Measurements from ENCODE around the gene VPS8. TPM values are rescaled to one million over a fixed set of nuclear protein-coding genes. Genes with fewer than 3 reads are reported as not detected.
A peak's percentile ranks its signal among the peaks of the same experiment; 100 is the strongest.

VPS8 gene
- total RNA-seq, 1 donor from 2014 or later, result 56.9 TPM

DNA sequence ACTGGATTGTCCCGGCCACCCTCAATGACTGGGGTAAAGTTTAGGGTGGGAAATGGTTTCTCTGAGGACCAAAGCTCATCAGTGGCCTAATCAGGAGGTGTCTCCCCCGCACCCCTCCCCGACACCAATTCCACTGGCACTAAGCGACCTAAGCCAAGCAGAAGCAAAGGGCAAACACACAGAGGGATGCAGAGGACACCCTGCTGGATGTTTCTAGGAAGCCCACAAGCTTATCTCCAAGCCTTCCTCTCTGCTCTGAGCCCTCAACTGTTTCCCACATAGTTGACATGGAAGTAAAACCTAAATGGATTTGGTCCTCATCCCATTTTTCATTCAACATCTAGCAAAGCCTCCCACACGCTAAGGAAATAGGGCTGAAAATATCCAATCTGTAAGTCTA is 272.4 kb downstream of the VPS8 start:
- no peak for DNase-seq (ENCODE audit: low read depth)
- H3K36me3 ChIP-seq (ENCODE audit: control insufficient read depth, insufficient read depth, low read length), result no peaks in the 10 kb centered on the region
- TF ChIP-seq, protein P1, sequence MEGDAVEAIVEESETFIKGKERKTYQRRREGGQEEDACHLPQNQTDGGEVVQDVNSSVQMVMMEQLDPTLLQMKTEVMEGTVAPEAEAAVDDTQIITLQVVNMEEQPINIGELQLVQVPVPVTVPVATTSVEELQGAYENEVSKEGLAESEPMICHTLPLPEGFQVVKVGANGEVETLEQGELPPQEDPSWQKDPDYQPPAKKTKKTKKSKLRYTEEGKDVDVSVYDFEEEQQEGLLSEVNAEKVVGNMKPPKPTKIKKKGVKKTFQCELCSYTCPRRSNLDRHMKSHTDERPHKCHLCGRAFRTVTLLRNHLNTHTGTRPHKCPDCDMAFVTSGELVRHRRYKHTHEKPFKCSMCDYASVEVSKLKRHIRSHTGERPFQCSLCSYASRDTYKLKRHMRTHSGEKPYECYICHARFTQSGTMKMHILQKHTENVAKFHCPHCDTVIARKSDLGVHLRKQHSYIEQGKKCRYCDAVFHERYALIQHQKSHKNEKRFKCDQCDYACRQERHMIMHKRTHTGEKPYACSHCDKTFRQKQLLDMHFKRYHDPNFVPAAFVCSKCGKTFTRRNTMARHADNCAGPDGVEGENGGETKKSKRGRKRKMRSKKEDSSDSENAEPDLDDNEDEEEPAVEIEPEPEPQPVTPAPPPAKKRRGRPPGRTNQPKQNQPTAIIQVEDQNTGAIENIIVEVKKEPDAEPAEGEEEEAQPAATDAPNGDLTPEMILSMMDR (IDR thresholded peaks at IDR 0.05; ENCODE audit: insufficient read depth, low read length, severe bottlenecking), result no peak
- H3K4me3 ChIP-seq (ENCODE audit: low read depth, low read length), result no peak overlapping the region
- FAIRE-seq, result no peak
- no peaks in the 10 kb centered on the region for H3K27me3 ChIP-seq (ENCODE audit: control insufficient read depth, insufficient read depth, low read length)

- Histone ChIP-seq H3K27me3 (ENCODE audit: control insufficient read depth, insufficient read depth, low read length) (no peaks in the 10 kb centered on the region), H3K36me3 (ENCODE audit: control insufficient read depth, insufficient read depth, low read length) (no peaks in the 10 kb centered on the region)
- peak; percentile 13 for FAIRE-seq
Observed at GRCh38 chr3:185084901-185085300, 272.9 kb downstream of the VPS8 start.

DNA sequence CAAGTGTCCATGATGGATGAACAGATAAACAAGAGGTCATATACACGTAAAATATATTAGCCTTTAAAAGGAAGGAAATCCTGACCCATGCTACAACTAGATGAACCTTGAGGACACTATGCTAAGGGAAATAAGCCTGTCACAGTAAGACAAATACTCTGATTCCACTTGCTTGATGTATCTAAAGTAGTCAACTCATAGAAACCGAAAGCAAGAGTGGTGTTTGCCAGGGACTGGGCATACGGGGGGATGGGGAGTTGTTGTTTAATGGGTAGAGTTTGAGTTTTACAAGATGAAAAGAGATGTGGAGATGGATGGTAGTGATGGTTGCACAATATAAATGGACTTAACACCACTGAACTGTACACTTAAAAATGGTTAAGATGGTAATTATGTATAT is 275.5 kb downstream of the VPS8 start:
- H3K36me3 ChIP-seq (ENCODE audit: control insufficient read depth, insufficient read depth, low read length), result no peaks in the 10 kb centered on the region
- no peak overlapping the region for H3K4me3 ChIP-seq (ENCODE audit: low read depth, low read length)
- H3K27me3 ChIP-seq (ENCODE audit: control insufficient read depth, insufficient read depth, low read length), result no peaks in the 10 kb centered on the region
- DNase-seq (ENCODE audit: low read depth) (no peak), FAIRE-seq (no peak)
- TF ChIP-seq, protein P1 (IDR thresholded peaks at IDR 0.05; ENCODE audit: insufficient read depth, low read length, severe bottlenecking), result no peak

More at GRCh38 chr3:185084901-185085300, 272.9 kb downstream of the VPS8 start:
- no peak for DNase-seq (ENCODE audit: low read depth)
- H3K4me3 ChIP-seq (ENCODE audit: low read depth, low read length), result no peak overlapping the region
- TF ChIP-seq, protein P1 (IDR thresholded peaks at IDR 0.05; ENCODE audit: insufficient read depth, low read length, severe bottlenecking), result no peak

DNA sequence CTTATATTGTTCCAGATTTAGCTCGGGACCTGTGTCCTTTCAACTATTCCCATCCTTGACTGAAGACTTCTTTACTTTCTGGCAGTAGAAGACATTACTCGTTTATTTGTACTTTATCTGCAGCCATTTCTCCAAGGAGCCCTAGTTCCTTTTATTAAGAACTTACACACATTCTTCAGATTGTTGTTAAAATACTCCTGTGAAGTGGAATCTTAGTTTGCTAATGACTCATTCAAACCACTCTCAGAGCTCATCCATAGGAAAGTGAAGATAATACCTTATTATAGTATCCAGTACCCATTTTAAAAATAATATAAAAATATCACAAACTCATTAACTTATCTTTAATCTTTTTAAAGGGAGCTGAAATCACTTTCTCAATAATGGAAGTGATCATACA is 277.4 kb downstream of the VPS8 start:
- TF ChIP-seq, protein P1 (IDR thresholded peaks at IDR 0.05; ENCODE audit: insufficient read depth, low read length, severe bottlenecking), result no peak
- no peak overlapping the region for H3K4me3 ChIP-seq (ENCODE audit: low read depth, low read length)
- FAIRE-seq, result no peak
- peak; percentile 12 for DNase-seq (ENCODE audit: low read depth)
- no peaks in the 10 kb centered on the region for H3K27me3 ChIP-seq (ENCODE audit: control insufficient read depth, insufficient read depth, low read length)
- H3K36me3 ChIP-seq (ENCODE audit: control insufficient read depth, insufficient read depth, low read length), result no peaks in the 10 kb centered on the region

DNA sequence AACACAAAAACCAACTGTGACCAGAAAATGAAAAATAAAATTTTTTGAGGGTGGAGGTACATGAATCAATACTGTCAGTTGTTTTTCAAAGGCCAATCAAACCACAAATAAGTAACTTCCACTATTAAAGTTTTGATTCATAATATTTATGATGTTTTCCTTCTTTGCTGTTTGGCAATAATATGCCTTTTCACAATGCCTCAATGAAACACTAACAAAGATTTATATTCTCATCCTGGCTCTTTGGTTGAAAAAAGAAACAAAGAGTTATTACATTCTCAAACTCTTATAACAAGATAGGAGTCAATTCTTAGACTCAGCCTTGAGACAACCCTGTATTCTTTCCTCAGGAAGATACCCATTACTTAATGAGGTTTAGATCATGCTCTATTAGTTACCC is 277.8 kb downstream of the VPS8 start:
- TF ChIP-seq, protein P1 (IDR thresholded peaks at IDR 0.05; ENCODE audit: insufficient read depth, low read length, severe bottlenecking), result no peak
- DNase-seq (ENCODE audit: low read depth) (no peak), FAIRE-seq (no peak)
- Histone ChIP-seq H3K27me3 (ENCODE audit: control insufficient read depth, insufficient read depth, low read length) (no peaks in the 10 kb centered on the region), H3K4me3 (ENCODE audit: low read depth, low read length) (no peak overlapping the region), H3K36me3 (ENCODE audit: control insufficient read depth, insufficient read depth, low read length) (no peaks in the 10 kb centered on the region)

- FAIRE-seq, result no peak
- no peaks in the 10 kb centered on the region for H3K27me3 ChIP-seq (ENCODE audit: control insufficient read depth, insufficient read depth, low read length)
- TF ChIP-seq, protein P1 (IDR thresholded peaks at IDR 0.05; ENCODE audit: insufficient read depth, low read length, severe bottlenecking), result no peak
- no peak overlapping the region for H3K4me3 ChIP-seq (ENCODE audit: low read depth, low read length)
- DNase-seq (ENCODE audit: low read depth), result no peak
- H3K36me3 ChIP-seq (ENCODE audit: control insufficient read depth, insufficient read depth, low read length), result no peaks in the 10 kb centered on the region
Observed at GRCh38 chr3:185090811-185091210, 278.8 kb downstream of the VPS8 start.
